ENCODE results near the gene CSNK1A1. TPM values are rescaled to one million over a fixed set of nuclear protein-coding genes. Genes with fewer than 3 reads are reported as not detected.

Gene CSNK1A1
- total and polyA plus RNA-seq, 2 of the 4 experiments (the other 2 are of a cell fraction) = 140 to 419 TPM

DNA sequence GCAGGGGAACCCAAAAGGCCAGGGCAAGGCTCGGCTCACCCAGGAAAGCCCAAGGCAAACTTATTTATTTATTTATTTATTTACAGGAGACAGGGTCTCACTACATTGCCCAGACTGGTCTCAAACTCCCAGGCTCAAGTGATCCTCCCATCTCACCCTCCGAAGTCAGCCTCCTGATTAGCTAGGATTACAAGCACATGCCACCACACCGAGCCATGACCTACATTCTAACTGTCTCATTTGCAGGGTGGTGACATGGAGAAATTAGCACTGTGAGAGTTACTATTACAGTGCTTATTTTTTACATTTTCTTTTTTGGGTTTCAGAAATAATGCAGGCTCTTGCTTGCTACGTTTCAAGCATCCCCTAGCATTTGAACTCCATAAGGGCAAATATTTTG is 48.1 kb upstream of the CSNK1A1 start:
- intact Hi-C loops (cut with micrococcal nuclease) = no loop called here
- Histone ChIP-seq H3K4me3 (ENCODE audit: insufficient read depth, low read depth, low read length) (no peak overlapping the region), H3K9me1 (ENCODE audit: insufficient read depth, low read length) (0 out of 2 replicates have a peak, but pooled peaks cover 3% of the 10 kb centered on the region), H3K4me2 (ENCODE audit: low read depth, low read length) (no peak overlapping the region), H3K36me3 (ENCODE audit: control insufficient read depth, insufficient read depth, low read length) (no peaks in the 10 kb centered on the region), H2AK9ac (replicated peaks; ENCODE audit: low read depth, low read length, poor library complexity) (no peak overlapping the region), H4K20me1 (ENCODE audit: insufficient read depth, low read length) (no peaks in the 10 kb centered on the region), H2BK15ac (ENCODE audit: low read depth, low read length) (no peak overlapping the region), H3K9ac (ENCODE audit: low read depth, low read length) (no peak overlapping the region), H3K23ac (ENCODE audit: low read depth, low read length) (no peak overlapping the region), H3K18ac (ENCODE audit: low read depth, low read length) (no peak overlapping the region), H2AK5ac (ENCODE audit: low read depth, low read length) (no peak overlapping the region), H3K56ac (ENCODE audit: extremely low read depth, insufficient read depth, low read length) (no peak overlapping the region), H2BK20ac (ENCODE audit: low read depth, low read length) (no peak overlapping the region), H3K27ac (ENCODE audit: insufficient read depth, low read length) (no peak overlapping the region), H4K91ac (ENCODE audit: insufficient read depth, low read depth, low read length) (no peak overlapping the region), H3K27me3 (ENCODE audit: control insufficient read depth, insufficient read depth, low read length) (no peaks in the 10 kb centered on the region; the same call in 1 of the 2 replicates), H4K5ac (ENCODE audit: low read depth, low read length) (no peak overlapping the region), H3K79me1 (ENCODE audit: low read depth in 1 of 2, low read length in 2 of 2) (no peaks in the 10 kb centered on the region), H2BK120ac (ENCODE audit: low read depth, low read length) (no peak overlapping the region), H4K8ac (ENCODE audit: low read depth in 2 of 2, low read length in 2 of 2) (no peak overlapping the region), H3K4me1 (ENCODE audit: control insufficient read depth, insufficient read depth, low read length) (peaks cover 2% of the 10 kb centered on the region; the same call in 1 of the 2 replicates), H3K4ac (ENCODE audit: low read depth, low read length) (no peak overlapping the region), H3K9me3 (ENCODE audit: control insufficient read depth, insufficient read depth, low read length) (no peaks in the 10 kb centered on the region), H2AFZ (replicated peaks; ENCODE audit: low read length, poor library complexity) (no peak overlapping the region), H3K14ac (replicated peaks; ENCODE audit: low read depth, low read length) (no peak overlapping the region), H2BK5ac (ENCODE audit: low read depth, low read length, poor library complexity, severe bottlenecking) (no peak overlapping the region)
- dilution Hi-C loops (cut with HindIII; ENCODE audit: low sequenced_read_pairs, unreplicated experiment) = no loop called here
- no peak for ATAC-seq (ENCODE audit: low read depth)
- TF ChIP-seq BHLHE40 (IDR thresholded peaks at IDR 0.05; ENCODE audit: low read depth, low read length) = no peak
- TF ChIP-seq SMC3 (IDR thresholded peaks at IDR 0.05; ENCODE audit: low read depth, low read length) = no peak
- TF ChIP-seq FOS (IDR thresholded peaks at IDR 0.05; ENCODE audit: low read depth, low read length) = no peak
- TF ChIP-seq USF2 (IDR thresholded peaks at IDR 0.05; ENCODE audit: low read depth, low read length) = no peak
- no peak for TF ChIP-seq CTCF (conservative IDR thresholded peaks at IDR 0.05; ENCODE audit: low read depth, low read length)
- TF ChIP-seq MAFK (IDR thresholded peaks at IDR 0.05; ENCODE audit: low read depth, low read length) = no peak
- TF ChIP-seq RCOR1 (IDR thresholded peaks at IDR 0.05; ENCODE audit: insufficient replicate concordance, low read length) = no peak
- no peak for TF ChIP-seq MAZ (IDR thresholded peaks at IDR 0.05; ENCODE audit: borderline replicate concordance, low read depth, low read length)
- no peak for TF ChIP-seq CHD1 (IDR thresholded peaks at IDR 0.05; ENCODE audit: low read depth, low read length)
- no peak for TF ChIP-seq RAD21 (IDR thresholded peaks at IDR 0.05; ENCODE audit: low read length)
- ChIA-PET POLR2A (ENCODE audit: unreplicated experiment) (no interaction called here), CTCF (interaction anchor here (1.5 kb wide), 1 partner anchor 10 kb away, joined by 3 read pairs; no protein-coding TSS in a partner anchor)
- in situ Hi-C loops (cut with MboI; ENCODE audit: low sequenced_read_pairs) = no loop called here
- no TSS peak for BruUV-seq (replicated peaks)
- no peak for DNase-seq
- WGBS, 2 experiments (ENCODE audit: extremely low coverage in 2 of 2, insufficient read length in 1 of 2) = no CpG with 5 or more reads among the region's 4 CpGs
